T-helper 1 cell treated with Interleukin-12 subunit alpha and Interleukin-12 subunit beta and Interleukin-4 antibody, amounts not matched to agents 30 ng/mL and 1 ng/mL, for 36 hours (primary cell): ENCODE data around the gene GABRQ. TPM values are rescaled to one million over a fixed set of nuclear protein-coding genes. Genes with fewer than 3 reads are reported as not detected.
"Not testable (repeated sequence)": the region's sequence is repeated elsewhere in the genome, so short reads cannot be mapped to it uniquely, and the experiment has no call there.

Source experiments
- intact Hi-C: fragments of 100-400 bp; cut with micrococcal nuclease; formaldehyde crosslinking; loops from one replicate; pipeline ENCODE4 v1.15.1; 2024
- total RNA-seq: library from RNA; stranded (reverse); gene quantifications from 2 replicates; pipeline ENCODE4 v1.2.3, GENCODE V29; 2022

GABRQ gene
- total RNA-seq, 1 donor from 2014 or later = 0.05 TPM

GRCh38 chrX:152656890-152657289 is 19.2 kb downstream of the GABRQ start:
- intact Hi-C loops = no loop called here

GRCh38 chrX:152658302-152658701 is 20.6 kb downstream of the GABRQ start:
- intact Hi-C loops = no loop called here

GRCh38 chrX:152663086-152663485 is 25.4 kb downstream of the GABRQ start:
- intact Hi-C loops = no loop called here

- intact Hi-C loops = no loop called here
Observed at GRCh38 chrX:152674135-152674534, 36.4 kb downstream of the GABRQ start.

- intact Hi-C loops = not testable (repeated sequence)
Observed at GRCh38 chrX:152674652-152675051, 37.0 kb downstream of the GABRQ start.

GRCh38 chrX:152681012-152681411 is 43.3 kb downstream of the GABRQ start:
- intact Hi-C loops = not testable (repeated sequence)

GRCh38 chrX:152697952-152698931 is 60.5 kb downstream of the GABRQ start, which contains the start of gene MAGEA3:
Gene MAGEA3 (plus strand): TSS chrX:152698794. CDS start chrX:152700833, 2,039 bp downstream.
- intact Hi-C loops = not testable (repeated sequence)

- intact Hi-C loops = not testable (repeated sequence)
Observed at GRCh38 chrX:152700390-152700789, 62.7 kb downstream of the GABRQ start.

GRCh38 chrX:152706500-152706899 is 68.8 kb downstream of the GABRQ start:
- intact Hi-C loops = not testable (repeated sequence)

Other genes starting within 250 kb of the GABRQ start
- not detected in 2 replicates for gene GABRA3, start 186.6 kb upstream of the GABRQ start, total RNA-seq
- gene MAGEA3, start 60.9 kb downstream of the GABRQ start, total RNA-seq = not detected in 2 replicates
- not detected in 2 replicates for gene CSAG2, start 71.4 kb downstream of the GABRQ start, total RNA-seq
- not detected in 2 replicates for gene MAGEA2B, start 76.7 kb downstream of the GABRQ start, total RNA-seq
- not detected in 2 replicates for gene CSAG1, start 95.8 kb downstream of the GABRQ start, total RNA-seq
- not detected in 2 replicates for gene MAGEA12, start 95.9 kb downstream of the GABRQ start, total RNA-seq
- gene MAGEA2, start 115.9 kb downstream of the GABRQ start, total RNA-seq = not detected in 2 replicates
- 7.4 and 9.8 TPM in 2 replicates for gene CSAG3, start 121.3 kb downstream of the GABRQ start, total RNA-seq
- gene MAGEA6, start 131.8 kb downstream of the GABRQ start, total RNA-seq = not detected in 2 replicates
- 9.0 and 10.0 TPM in 2 replicates for gene CETN2, start 192.9 kb downstream of the GABRQ start, total RNA-seq
- 16.3 TPM in 2 replicates for gene NSDHL, start 193.2 kb downstream of the GABRQ start, total RNA-seq